ENCODE data around the gene ITGB1BP1.

ITGB1BP1 gene, protein sequence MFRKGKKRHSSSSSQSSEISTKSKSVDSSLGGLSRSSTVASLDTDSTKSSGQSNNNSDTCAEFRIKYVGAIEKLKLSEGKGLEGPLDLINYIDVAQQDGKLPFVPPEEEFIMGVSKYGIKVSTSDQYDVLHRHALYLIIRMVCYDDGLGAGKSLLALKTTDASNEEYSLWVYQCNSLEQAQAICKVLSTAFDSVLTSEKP

DNA sequence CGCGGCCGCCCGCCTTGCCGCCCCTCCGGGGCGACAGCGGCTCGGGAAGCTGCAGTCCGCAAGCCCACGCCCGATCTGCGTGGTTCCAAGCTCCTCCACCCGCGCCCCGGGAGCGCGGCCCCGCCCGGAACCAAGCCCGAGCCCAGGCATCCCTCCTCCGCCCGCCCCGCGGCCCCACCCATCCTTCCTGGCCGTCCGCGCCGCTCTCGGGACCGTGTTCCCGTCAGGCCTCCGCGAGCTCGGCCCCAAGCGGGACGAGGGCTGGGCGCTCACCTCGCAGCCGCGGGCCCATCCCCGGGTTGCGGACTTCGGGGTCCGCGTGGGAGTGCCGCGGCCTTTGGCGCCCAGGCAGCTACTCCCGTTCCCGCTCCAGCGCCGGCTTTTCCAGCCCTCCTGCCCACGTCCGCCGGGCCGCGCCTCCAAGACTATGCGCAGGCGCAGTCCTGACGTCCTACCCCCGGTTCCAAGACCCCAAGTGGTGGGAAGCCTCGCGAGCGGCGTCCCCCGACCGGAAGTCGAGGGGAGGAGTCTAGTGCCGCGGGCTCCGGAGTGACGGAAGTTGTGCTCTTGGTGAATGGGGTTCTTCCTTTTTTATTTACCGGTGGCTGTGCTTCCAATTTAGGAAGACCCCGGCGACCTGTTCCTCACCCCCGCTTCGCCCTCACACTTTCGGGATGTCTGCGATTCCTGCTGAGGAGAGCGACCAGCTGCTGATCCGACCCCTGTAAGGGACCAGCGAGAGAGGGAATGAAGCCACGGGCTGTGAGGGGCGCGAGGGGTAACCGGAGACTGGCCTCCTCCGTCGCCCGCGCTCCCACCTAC is at the start of gene ITGB1BP1, which contains the start of gene CPSF3:
Gene ITGB1BP1, minus strand, starts transcription at position 429 of the 822 bp plus-strand sequence. CDS start 4,831 bp downstream, outside the sequence.
Gene CPSF3, plus strand, starts transcription at position 555 of the 822 bp plus-strand sequence. Its CDS starts 120 bp downstream, at position 675.
- peak; percentile 85 for DNase-seq (ENCODE audit: low read depth)

DNA sequence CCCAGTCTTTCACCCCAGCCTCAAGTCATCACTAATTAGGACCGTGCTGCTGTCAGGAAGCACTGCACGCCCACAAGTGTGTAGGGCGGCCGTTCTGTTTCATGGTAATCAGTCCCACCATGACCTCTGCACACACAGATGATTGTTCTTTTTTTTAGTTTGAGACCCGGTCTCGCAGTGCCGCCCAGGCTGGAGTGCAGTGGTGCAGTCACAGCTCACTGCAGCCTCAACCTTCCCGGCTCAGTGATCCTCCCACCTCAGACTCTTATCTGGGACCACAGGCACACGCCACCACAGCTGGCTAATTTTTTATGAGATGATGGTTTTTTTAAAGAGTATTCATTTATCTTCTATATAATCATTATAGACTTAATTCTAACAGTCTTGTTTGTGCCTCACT is 49.2 kb upstream of the ITGB1BP1 start:
- no peak for DNase-seq (ENCODE audit: low read depth)

DNA sequence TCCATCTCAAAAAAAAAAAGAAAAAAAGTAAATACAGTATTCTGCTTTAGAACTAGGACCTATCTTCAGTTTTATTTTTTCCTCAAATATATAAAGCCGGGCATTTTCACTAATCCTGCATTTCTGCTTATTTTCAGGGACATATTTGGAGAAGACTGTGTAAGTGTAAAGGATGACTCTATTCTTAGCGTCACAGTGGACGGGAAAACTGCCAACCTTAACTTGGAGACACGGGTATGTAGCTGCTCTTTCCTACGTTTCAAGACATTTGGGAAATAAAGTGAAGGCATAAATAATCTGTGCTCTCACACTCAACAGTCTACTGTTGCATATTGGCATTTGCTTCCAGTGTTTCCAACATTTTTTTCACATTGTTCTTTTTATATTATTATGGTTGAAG is 47.9 kb upstream of the ITGB1BP1 start:
- no peak for DNase-seq (ENCODE audit: low read depth)

DNA sequence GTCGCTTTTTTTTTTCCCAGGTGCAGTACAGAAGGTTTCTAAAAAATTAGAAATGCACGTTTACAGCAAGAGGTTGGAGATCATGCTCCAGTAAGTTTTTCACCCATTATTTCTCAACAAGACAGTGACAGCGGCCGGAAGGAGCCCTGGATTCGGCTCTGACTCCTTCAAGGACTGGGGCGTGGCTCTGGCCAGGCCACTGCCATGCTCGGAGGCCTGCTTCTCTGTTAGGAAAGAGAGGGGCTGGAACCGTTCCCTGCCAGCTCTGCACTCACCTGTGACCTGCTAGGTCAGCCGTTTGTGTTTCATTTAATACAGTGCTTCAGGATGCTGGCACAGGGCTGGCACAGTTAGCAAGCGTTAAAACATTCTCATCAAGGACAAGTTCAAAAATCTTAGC is 44.4 kb upstream of the ITGB1BP1 start:
- no peak for DNase-seq (ENCODE audit: low read depth)

DNA sequence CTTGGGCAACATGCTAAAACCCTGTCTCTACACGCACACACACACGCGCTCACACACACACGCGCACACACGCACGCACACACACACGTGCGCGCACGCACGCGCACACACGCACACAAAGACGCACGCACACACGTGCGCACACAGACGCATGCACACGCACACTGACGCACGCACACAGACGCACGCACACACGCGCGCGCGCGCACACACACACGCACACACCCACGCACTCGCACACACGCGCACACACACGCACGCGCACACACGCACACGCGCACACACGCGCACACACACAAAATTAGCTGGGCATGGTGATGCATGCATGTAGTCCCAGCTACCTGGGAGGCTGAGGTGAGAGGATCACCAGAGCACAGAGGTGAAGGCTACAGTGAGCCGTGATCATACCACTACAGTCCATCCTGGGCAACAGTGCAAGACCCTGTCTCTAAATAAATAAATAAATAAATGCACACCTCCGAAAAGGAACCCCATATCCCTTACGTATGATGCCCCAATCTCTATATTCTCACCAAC is 42.9 kb upstream of the ITGB1BP1 start:
- no peak for DNase-seq (ENCODE audit: low read depth)

DNA sequence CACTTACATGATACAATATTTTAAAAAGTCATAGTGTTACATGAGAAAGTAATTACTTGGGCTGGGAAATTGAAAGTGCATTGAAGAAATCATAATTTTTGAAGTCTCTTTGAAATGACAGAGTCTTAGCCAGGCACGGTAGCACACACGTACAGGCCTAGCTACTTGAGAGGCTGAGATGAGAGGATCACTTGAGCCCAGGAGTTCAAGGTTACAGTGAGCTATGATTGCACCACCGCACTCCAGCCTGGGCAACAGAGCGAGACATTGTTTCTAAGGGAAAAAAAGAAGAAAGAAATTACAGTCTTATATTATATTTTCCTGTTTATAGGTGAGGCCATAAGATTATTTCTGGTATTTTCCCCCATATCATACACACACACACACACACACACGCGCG is 41.8 kb upstream of the ITGB1BP1 start:
- no peak for DNase-seq (ENCODE audit: low read depth)

DNA sequence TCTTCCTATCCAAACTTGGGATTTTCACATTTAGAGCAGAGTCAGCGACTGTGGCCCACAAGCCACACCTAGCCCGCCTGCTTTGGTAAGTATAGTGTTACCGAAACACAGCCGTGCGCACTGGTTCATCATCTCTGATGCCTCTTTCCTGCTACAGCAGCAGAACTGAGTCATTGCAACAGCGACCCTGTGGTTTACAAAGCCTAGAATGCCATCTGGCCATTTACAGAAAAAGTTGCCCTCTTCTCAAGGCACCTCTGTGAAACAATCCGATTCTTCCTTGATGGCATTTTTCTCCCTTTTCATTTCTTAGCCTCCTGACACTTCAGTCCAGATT is 40.3 kb upstream of the ITGB1BP1 start:
- peak; percentile 24 for DNase-seq (ENCODE audit: low read depth)

DNA sequence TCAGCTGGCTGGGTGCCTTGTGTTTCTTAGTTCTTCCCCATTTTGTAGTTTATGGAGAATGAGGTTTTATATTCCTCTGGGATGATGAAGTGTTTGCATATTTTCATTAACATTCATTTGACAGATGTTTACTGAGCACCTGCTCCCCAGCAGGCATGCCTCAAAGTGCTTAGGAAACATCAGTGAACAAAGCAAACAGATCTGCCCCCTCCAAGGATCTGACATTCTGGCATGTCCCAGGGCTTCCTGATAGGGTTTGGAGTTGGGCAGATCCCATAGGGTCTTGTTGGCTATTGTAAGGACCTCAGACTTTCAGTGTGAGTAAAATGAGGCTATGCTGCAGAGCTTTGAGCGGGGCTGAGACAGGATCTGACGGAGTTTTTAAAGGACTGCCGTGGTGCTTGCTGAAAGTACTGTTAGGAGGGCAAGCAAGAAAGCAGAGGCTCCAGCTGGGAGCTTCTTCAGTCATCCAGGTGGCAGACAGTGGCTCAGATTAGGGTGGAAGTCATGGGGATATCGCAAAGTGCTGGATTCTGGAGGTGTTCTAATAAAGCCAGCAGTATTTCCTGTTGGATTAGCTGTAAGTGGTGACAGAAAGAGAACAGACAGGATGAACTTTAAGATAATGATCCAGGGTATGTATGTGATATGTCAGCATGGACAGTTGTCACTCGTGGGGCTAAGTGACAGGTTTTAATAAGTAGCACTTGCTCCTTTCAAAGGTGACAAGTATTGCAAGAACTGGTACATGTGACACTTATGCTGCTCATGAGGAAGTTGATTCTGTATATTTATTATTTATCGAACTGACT is 39.8 kb upstream of the ITGB1BP1 start:
- DNase-seq (ENCODE audit: low read depth): no peak

DNA sequence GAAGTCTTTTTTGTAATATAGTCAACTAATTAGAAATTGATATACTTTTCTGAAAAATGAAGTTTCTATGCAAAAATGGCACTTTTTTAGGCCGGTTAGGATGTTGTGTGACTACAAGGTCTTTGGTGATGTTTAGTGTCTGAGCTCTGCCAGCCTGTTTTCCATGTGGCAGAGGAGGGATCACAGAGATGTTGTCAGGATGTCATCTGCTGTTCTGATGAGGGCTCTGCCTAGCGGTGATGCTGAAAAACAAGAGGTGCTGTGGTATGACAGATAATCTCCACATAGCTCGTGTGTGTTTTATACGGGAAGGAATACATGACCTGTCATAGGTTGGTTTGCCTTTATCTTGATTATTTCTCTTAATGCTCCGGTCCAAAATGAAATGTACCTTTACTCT is 39.0 kb upstream of the ITGB1BP1 start:
- DNase-seq (ENCODE audit: low read depth): no peak

DNA sequence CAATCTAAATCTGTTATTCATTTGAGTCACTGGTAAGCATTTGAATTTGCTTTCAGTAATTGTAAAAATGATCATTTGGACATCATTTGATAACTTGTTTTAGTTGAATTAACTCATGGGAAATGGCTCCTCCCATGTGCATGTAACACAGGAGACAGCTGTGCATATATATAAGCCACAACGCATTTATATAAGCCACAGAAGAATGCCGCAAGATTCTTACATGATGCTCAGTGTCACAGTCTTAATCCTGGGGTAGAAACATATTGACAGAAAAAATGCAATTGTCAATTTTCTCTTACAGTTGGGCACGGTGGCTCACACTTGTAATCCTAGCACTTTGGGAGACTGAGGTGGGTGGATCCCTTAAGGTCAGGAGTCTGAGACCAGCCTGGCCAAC is 37.8 kb upstream of the ITGB1BP1 start:
- no peak for DNase-seq (ENCODE audit: low read depth)

DNA sequence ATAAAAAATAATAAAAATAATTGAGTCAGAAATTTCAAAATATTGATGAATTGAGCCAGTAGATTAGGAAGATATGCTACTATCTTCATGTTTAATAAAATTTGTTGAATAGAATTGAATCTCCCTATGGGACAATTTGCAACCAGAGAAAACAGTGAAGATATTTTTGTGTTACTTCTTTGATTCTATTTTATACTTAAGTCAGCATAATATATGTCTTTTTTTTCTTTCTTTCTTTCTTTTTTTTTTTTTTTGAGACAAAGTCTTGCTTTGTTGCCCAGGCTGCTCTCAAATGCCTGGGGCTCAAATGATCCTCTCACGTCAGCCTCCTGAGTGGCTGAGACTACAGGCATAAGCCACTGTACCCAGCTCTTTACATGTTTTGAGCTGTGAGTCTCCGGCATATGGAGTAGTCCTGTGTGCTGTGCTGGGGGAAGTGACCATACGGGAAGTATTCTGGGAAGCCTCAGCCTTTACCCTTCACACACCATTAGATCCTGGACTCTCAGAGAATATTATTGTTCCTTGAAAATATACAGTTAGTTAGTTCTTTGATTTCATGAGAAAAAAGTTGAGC is 37.2 kb upstream of the ITGB1BP1 start:
- DNase-seq (ENCODE audit: low read depth): no peak

DNA sequence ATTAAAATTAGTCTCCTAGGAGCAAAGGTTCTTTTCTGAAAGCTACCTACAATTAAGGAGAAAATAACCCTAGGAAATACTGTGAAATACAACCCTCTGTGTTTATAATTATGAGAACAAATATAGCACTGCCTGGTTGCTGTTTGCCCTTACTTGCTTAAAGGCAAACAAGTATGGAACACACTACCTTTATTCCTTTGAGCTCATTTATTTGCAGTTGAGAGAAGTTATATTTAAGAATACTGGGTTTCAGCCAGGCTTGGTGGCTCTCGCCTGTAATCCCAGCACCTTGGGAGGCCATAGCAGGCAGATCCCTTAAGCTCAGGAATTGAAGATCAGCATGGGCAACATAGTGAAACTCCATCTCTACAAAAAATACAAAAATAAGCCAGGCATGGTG is 27.9 kb upstream of the ITGB1BP1 start:
- DNase-seq (ENCODE audit: low read depth): no peak

DNA sequence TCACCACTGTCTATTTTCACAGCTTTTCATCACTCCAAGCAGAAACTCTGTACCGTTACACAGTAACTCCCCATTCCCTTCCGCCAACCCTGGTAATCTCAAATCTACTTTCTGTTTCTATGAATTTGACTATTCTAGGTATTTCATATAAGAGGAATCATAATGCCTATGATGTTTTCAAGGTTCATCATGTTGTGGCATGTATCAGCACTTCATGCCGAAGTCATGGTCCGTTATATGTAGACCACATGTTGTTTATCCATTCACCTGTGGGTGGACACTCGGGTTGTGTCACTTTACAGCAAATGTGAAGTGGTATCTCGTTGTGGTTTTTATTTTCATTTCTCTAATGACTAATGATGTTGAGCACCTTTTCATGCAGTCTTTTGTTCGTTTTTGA is 21.8 kb upstream of the ITGB1BP1 start:
- DNase-seq (ENCODE audit: low read depth): no peak

DNA sequence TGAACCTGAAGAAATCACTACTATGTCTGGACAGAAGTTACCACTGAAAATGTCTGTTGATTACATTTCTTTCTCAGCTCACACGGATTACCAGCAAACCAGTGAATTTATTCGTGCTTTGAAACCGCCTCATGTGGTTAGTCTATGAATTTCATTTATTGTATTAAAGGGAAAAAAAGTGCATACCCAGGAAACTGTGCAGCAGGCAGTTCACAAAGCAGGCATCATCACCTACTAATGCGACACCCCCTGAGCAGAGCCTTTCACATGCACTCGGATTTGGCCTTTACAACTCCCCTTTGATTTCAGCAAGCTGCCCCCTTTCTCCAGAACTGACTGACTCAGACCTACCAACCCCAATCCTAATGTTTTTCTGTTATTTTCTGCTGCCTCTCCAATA is 20.2 kb upstream of the ITGB1BP1 start:
- no peak for DNase-seq (ENCODE audit: low read depth)

DNA sequence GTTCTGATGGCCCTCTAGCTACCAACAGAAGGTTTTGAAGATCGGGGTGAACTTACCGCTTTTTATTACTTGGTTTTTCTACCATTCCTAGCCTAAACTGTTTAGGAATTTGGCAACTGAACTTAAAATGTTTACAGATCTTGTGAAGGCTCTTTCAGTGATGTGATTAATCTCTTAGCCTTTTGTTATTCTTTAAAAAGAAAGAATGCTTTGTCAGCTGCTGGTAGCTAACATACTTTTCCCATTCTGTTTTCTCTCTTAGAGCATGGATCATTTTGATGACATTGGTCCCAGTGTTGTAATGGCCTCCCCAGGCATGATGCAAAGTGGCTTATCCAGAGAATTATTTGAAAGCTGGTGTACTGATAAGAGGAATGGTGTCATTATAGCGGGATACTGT is 18.2 kb upstream of the ITGB1BP1 start:
- DNase-seq (ENCODE audit: low read depth): no peak

DNA sequence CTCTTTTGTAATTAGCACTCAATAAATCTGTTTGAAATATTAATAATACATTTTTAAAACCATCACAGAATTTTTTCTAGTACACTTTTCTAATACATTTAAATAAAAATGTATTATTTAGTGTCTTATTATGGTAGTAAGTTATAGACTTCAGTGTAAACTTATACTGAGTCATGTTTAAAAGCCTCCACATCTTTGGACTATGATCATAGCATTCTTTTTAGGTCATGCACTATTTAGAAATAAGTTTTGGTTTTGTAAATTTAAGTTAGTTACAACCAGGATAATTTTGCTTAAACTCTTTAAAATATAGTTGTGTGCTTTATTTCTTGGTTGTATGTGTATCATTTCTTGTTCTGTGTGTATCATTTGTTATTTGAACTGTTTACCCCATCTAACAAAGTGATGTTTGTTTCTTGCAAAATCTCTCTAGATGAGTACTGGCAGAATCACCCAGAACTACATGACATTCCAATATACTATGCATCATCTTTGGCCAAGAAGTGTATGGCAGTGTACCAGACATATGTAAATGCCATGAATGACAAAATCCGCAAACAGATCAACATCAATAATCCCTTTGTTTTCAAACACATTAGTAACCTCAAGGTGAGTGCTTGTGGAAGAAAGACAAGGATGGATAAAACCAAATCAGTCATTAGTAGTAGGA is 16.9 kb upstream of the ITGB1BP1 start:
- DNase-seq (ENCODE audit: low read depth): no peak

DNA sequence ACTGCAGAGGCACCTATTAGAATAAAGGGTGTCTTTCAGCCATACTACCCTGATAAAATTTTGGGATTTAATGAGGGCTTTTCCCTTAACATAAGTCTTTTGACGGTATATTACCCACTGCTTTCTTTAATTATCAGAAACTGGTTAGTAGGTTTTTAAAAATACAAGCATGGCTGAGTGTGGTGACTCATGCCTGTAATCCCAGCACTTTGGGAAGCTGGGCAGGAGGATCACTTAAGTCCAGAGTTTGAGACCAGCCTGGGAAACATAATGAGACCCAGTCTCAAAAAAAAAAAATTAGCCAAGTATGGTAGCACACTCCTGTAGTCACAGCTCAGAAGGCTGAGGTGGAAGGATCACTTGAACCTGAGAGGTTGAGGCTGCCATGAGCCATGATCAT is 16.2 kb upstream of the ITGB1BP1 start:
- DNase-seq (ENCODE audit: low read depth): no peak

DNA sequence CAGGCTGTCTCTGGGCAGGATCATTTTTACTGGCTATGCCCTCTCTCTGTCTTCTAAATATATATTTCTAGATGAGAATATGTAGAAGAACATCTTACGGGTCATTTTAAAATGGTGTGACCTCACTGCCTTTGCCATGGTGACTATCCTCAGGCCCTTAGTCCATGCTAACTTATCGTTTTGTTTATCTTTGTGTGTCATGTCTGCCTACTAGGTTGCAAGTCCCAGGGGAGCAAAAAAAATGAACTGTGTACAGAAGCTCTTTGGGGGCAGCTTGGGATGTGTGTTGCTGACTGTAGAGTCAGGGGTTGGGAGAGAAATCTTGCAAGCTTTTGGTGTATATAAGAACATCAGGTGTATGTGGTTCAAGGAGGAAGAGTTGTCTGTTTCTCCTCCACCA is 11.2 kb upstream of the ITGB1BP1 start:
- DNase-seq (ENCODE audit: low read depth): no peak

DNA sequence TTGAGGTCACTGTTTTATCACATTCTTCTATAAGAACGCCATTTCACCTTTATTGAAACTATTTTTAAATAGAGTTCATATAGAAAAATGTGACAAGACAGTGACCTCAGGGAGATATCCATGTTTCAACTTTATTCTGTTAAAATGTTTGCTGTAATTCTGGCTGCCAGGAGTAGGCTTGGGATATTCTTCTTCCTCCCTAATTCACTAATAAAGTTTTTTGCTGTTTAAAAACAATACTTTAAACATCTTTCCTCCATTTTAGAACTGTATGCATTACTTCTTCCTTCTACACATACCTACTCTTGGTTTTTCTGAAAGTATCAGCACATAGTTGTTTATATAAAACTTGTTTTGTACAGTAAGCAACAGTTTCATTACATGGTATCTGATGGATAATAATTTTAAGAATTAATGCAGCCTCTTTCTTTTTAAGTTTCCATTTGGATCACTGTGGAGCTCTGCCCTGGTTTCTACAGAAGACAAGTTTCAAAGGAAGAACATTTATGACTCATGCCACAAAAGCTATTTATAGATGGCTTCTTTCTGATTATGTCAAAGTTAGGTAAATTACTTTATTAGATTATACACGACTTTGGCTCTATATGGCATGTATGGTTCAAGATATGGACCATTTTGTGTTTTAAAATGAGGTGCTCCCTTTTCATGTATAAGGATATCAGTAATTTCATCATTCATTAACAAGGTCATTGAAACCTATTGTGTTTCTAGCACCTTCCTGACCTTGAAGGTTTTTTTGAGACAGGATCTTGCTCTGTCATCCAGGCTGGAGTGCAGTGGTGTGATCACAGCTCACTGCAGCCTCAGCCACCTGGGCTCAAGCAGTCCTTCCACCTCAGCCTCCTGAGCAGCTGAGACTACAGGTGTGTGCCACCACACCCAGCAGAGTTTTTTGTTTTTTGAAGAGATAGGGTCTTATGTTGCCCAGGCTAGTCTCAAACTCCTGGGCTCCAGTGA is 7.3 kb upstream of the ITGB1BP1 start:
- DNase-seq (ENCODE audit: low read depth): no peak

DNA sequence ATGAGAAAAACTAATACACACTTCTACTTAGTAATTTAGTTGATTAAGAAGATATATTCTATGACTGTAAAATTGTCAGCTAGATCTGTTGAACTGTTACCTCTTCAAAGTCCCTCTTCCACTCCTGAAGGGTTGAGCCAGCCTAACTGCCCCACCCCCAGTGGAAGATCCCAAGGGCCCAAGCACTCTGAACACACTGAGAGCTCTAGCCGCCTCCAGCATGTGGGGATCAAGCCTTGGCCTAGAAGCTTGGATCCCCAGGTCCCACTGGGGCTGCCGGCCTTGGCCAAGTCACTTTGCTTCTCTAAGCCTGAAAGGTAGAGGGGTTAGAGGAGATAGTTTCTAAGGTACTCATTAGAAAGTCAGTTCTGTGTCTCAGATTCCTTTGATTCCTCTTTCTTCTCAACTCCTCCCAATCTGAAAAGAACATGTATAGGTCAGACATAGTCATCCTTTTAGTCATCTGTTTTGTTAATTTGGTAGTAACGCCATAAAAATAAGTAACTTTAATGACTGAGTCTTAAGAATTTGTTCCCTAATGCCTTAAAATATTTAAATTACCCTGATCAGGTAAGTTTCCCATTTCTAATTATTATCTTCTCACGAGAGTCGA is 5.7 kb upstream of the ITGB1BP1 start:
- no peak for DNase-seq (ENCODE audit: low read depth)

All from non-pigmented ciliary epithelial cell (primary cell).